ENCODE data around the gene NFAT5.

NFAT5 gene

GRCh38 chr16:69595127-69596036, 29.6 kb downstream of the NFAT5 start:
- no peaks in the 10 kb centered on the region for H3K27me3 Mint-ChIP-seq
- no peak for DNase-seq

GRCh38 chr16:69596801-69597200, 31.0 kb downstream of the NFAT5 start:
- no peaks in the 10 kb centered on the region for H3K27me3 Mint-ChIP-seq
- H3K4me1 Mint-ChIP-seq = peaks cover 44% of the 10 kb centered on the region
- no peaks in the 10 kb centered on the region for H3K9me3 Mint-ChIP-seq
- H3K36me3 Mint-ChIP-seq (ENCODE audit: low read depth) = peaks cover 36% of the 10 kb centered on the region
- ATAC-seq (no peak), DNase-seq (no peak)
- peak overlapping the region; percentile 5 for H3K27ac Mint-ChIP-seq
- H3K4me3 Mint-ChIP-seq = no peak overlapping the region

More at GRCh38 chr16:69595127-69596036, 29.6 kb downstream of the NFAT5 start:
- Mint-ChIP-seq H3K36me3 (ENCODE audit: low read depth) (peaks cover 36% of the 10 kb centered on the region), H3K4me1 (peaks cover 50% of the 10 kb centered on the region), H3K9me3 (no peaks in the 10 kb centered on the region), H3K4me3 (no peak overlapping the region), H3K27ac (no peak overlapping the region)
- ATAC-seq = no peak

GRCh38 chr16:69598045-69598444, 32.3 kb downstream of the NFAT5 start:
- DNase-seq = no peak
- Mint-ChIP-seq H3K4me3 (no peak overlapping the region), H3K4me1 (peaks cover 44% of the 10 kb centered on the region), H3K9me3 (no peaks in the 10 kb centered on the region), H3K27ac (no peak overlapping the region), H3K36me3 (ENCODE audit: low read depth) (peaks cover 36% of the 10 kb centered on the region), H3K27me3 (no peaks in the 10 kb centered on the region)
- ATAC-seq = no peak

GRCh38 chr16:69599731-69600130, 34.0 kb downstream of the NFAT5 start:
- no peak for ATAC-seq
- Mint-ChIP-seq H3K27me3 (no peaks in the 10 kb centered on the region), H3K4me3 (no peak overlapping the region), H3K4me1 (peaks cover 36% of the 10 kb centered on the region), H3K9me3 (no peaks in the 10 kb centered on the region), H3K36me3 (ENCODE audit: low read depth) (peaks cover 31% of the 10 kb centered on the region), H3K27ac (peak overlapping the region; percentile 23)
- no peak for DNase-seq

GRCh38 chr16:69600202-69600601, 34.4 kb downstream of the NFAT5 start:
- H3K36me3 Mint-ChIP-seq (ENCODE audit: low read depth) = peaks cover 31% of the 10 kb centered on the region
- peak overlapping the region; percentile 29 for H3K27ac Mint-ChIP-seq
- H3K4me1 Mint-ChIP-seq = peaks cover 31% of the 10 kb centered on the region
- DNase-seq = no peak
- no peaks in the 10 kb centered on the region for H3K9me3 Mint-ChIP-seq
- no peak overlapping the region for H3K4me3 Mint-ChIP-seq
- no peak for ATAC-seq
- no peaks in the 10 kb centered on the region for H3K27me3 Mint-ChIP-seq

- Mint-ChIP-seq H3K27me3 (no peaks in the 10 kb centered on the region), H3K27ac (no peak overlapping the region), H3K36me3 (ENCODE audit: low read depth) (peaks cover 28% of the 10 kb centered on the region), H3K4me3 (no peak overlapping the region), H3K9me3 (no peaks in the 10 kb centered on the region), H3K4me1 (peaks cover 27% of the 10 kb centered on the region)
- no peak for ATAC-seq
- no peak for DNase-seq
Measured at GRCh38 chr16:69601250-69601649, 35.5 kb downstream of the NFAT5 start.

GRCh38 chr16:69606985-69607384, 41.2 kb downstream of the NFAT5 start:
- peak; percentile 24 for ATAC-seq
- peak overlapping the region; percentile 74 for H3K27ac Mint-ChIP-seq
- H3K36me3 Mint-ChIP-seq (ENCODE audit: low read depth) = peaks cover 18% of the 10 kb centered on the region
- no peak for DNase-seq
- peaks cover 43% of the 10 kb centered on the region for H3K4me1 Mint-ChIP-seq
- no peaks in the 10 kb centered on the region for H3K27me3 Mint-ChIP-seq
- no peaks in the 10 kb centered on the region for H3K9me3 Mint-ChIP-seq
- peak overlapping the region; percentile 29 for H3K4me3 Mint-ChIP-seq

- Mint-ChIP-seq H3K9me3 (no peaks in the 10 kb centered on the region), H3K27me3 (no peaks in the 10 kb centered on the region), H3K27ac (peak overlapping the region; percentile 74), H3K4me3 (peak overlapping the region; percentile 29), H3K4me1 (peaks cover 50% of the 10 kb centered on the region), H3K36me3 (ENCODE audit: low read depth) (peaks cover 18% of the 10 kb centered on the region)
- ATAC-seq (peak; percentile 20), DNase-seq (no peak)
Measured at GRCh38 chr16:69607674-69608073, 41.9 kb downstream of the NFAT5 start.

- no peak for ATAC-seq
- no peak overlapping the region for H3K4me3 Mint-ChIP-seq
- H3K27ac Mint-ChIP-seq = no peak overlapping the region
- no peaks in the 10 kb centered on the region for H3K27me3 Mint-ChIP-seq
- DNase-seq = no peak
- H3K36me3 Mint-ChIP-seq (ENCODE audit: low read depth) = peaks cover 18% of the 10 kb centered on the region
- peaks cover 63% of the 10 kb centered on the region for H3K4me1 Mint-ChIP-seq
- H3K9me3 Mint-ChIP-seq = no peaks in the 10 kb centered on the region
Measured at GRCh38 chr16:69610356-69610755, 44.6 kb downstream of the NFAT5 start.

- Mint-ChIP-seq H3K27me3 (no peaks in the 10 kb centered on the region), H3K4me3 (no peak overlapping the region), H3K36me3 (ENCODE audit: low read depth) (peaks cover 22% of the 10 kb centered on the region), H3K9me3 (no peaks in the 10 kb centered on the region), H3K4me1 (peaks cover 61% of the 10 kb centered on the region), H3K27ac (no peak overlapping the region)
- ATAC-seq (no peak), DNase-seq (no peak)
Measured at GRCh38 chr16:69611103-69611640, 45.4 kb downstream of the NFAT5 start.

GRCh38 chr16:69613378-69614154, 47.8 kb downstream of the NFAT5 start:
- H3K36me3 Mint-ChIP-seq (ENCODE audit: low read depth) = peaks cover 28% of the 10 kb centered on the region
- H3K9me3 Mint-ChIP-seq = no peaks in the 10 kb centered on the region
- no peak overlapping the region for H3K4me3 Mint-ChIP-seq
- ATAC-seq (no peak), DNase-seq (no peak)
- H3K27me3 Mint-ChIP-seq = no peaks in the 10 kb centered on the region
- peaks cover 44% of the 10 kb centered on the region for H3K4me1 Mint-ChIP-seq
- peak overlapping the region; percentile 3 for H3K27ac Mint-ChIP-seq

GRCh38 chr16:69615528-69615927, 49.8 kb downstream of the NFAT5 start:
- DNase-seq (no peak), ATAC-seq (no peak)
- Mint-ChIP-seq H3K36me3 (ENCODE audit: low read depth) (peaks cover 25% of the 10 kb centered on the region), H3K27ac (peak overlapping the region; percentile 9), H3K9me3 (no peaks in the 10 kb centered on the region), H3K4me3 (no peak overlapping the region), H3K4me1 (peaks cover 37% of the 10 kb centered on the region), H3K27me3 (no peaks in the 10 kb centered on the region)

GRCh38 chr16:69616082-69616481, 50.3 kb downstream of the NFAT5 start:
- peaks cover 35% of the 10 kb centered on the region for H3K4me1 Mint-ChIP-seq
- no peak for ATAC-seq

GRCh38 chr16:69618307-69618706, 52.5 kb downstream of the NFAT5 start:
- Mint-ChIP-seq H3K4me1 (peaks cover 15% of the 10 kb centered on the region), H3K36me3 (ENCODE audit: low read depth) (peaks cover 30% of the 10 kb centered on the region), H3K27me3 (no peaks in the 10 kb centered on the region), H3K4me3 (no peak overlapping the region), H3K9me3 (no peaks in the 10 kb centered on the region), H3K27ac (no peak overlapping the region)
- no peak for DNase-seq
- no peak for ATAC-seq

More at GRCh38 chr16:69616082-69616481, 50.3 kb downstream of the NFAT5 start:
- H3K36me3 Mint-ChIP-seq (ENCODE audit: low read depth) = peaks cover 27% of the 10 kb centered on the region
- DNase-seq = no peak
- H3K9me3 Mint-ChIP-seq = no peaks in the 10 kb centered on the region
- no peak overlapping the region for H3K4me3 Mint-ChIP-seq
- no peaks in the 10 kb centered on the region for H3K27me3 Mint-ChIP-seq
- no peak overlapping the region for H3K27ac Mint-ChIP-seq
